Subcutaneous abdominal adipose tissue (tissue), 5 donors: ENCODE results near the gene ULK3.

ENCODE experiments used
- H3K27ac ChIP-seq: one replicate; pipeline ENCODE4 v1.7.0; 2013; ENCODE audit warnings: low read depth, mild to moderate bottlenecking, inconsistent platforms, low read length, moderate library complexity
- H3K27me3 ChIP-seq, 5 donors: one replicate each; pipeline ENCODE4 v1.7.0; 2013; ENCODE audit warnings: low read length in 5 of 5, inconsistent platforms in 1 of 5; ENCODE audit not compliant: control insufficient read depth in 5 of 5, insufficient read depth in 4 of 5
- H3K36me3 ChIP-seq, 5 donors: one replicate each; pipeline ENCODE4 v1.7.0; 2013; ENCODE audit warnings: low read length in 5 of 5; ENCODE audit not compliant: control insufficient read depth in 5 of 5, insufficient read depth in 5 of 5
- H3K4me1 ChIP-seq, 5 donors: one replicate each; pipeline ENCODE4 v1.7.0; 2013; ENCODE audit warnings: low read length in 5 of 5, mild to moderate bottlenecking in 3 of 5, moderate library complexity in 1 of 5; ENCODE audit not compliant: control insufficient read depth in 5 of 5, insufficient read depth in 5 of 5
- H3K4me3 ChIP-seq, 5 donors: one replicate each; pipeline ENCODE4 v1.7.0; 2013; ENCODE audit warnings: low read length in 5 of 5, low read depth in 1 of 5
- H3K9ac ChIP-seq, 5 donors: one replicate each; pipeline ENCODE4 v1.7.0; 2013; ENCODE audit warnings: low read length in 5 of 5, mild to moderate bottlenecking in 4 of 5, moderate library complexity in 3 of 5
- H3K9me3 ChIP-seq, 5 donors: one replicate each; pipeline ENCODE4 v1.7.0; 2013; ENCODE audit warnings: low read length in 5 of 5; ENCODE audit not compliant: control insufficient read depth in 5 of 5
- donor health status: healthy.
- donor health status: healthy.
- donor health status: healthy.
- donor health status: healthy.
- donor health status: healthy.

Gene ULK3

GRCh38 chr15:74833376-74834107 is 9.4 kb downstream of the ULK3 start:
- Histone ChIP-seq H3K9me3 (no peaks in the 10 kb centered on the region), H3K27me3 (peaks cover 0 to 11% (median 3%) of the 10 kb centered on the region in 5 donors), H3K4me3 (no peak overlapping the region), H3K9ac (no peak overlapping the region), H3K27ac (no peak overlapping the region), H3K36me3 (peaks cover 0 to 31% (median 23%) of the 10 kb centered on the region in 5 donors), H3K4me1 (peaks cover 0 to 11% (median 0%) of the 10 kb centered on the region in 5 donors)

GRCh38 chr15:74832826-74833225 is 10.1 kb downstream of the ULK3 start:
- Histone ChIP-seq H3K4me1 (peaks cover 0 to 11% (median 0%) of the 10 kb centered on the region in 5 donors), H3K9me3 (no peaks in the 10 kb centered on the region), H3K4me3 (no peak overlapping the region), H3K27me3 (peaks cover 6 to 18% (median 10%) of the 10 kb centered on the region in 5 donors), H3K36me3 (peaks cover 0 to 24% (median 17%) of the 10 kb centered on the region in 5 donors), H3K27ac (no peak overlapping the region), H3K9ac (no peak overlapping the region)

GRCh38 chr15:74831813-74832495 is 11.0 kb downstream of the ULK3 start:
- Histone ChIP-seq H3K36me3 (peaks cover 0 to 15% (median 12%) of the 10 kb centered on the region in 5 donors), H3K4me1 (peaks cover 0 to 11% (median 0%) of the 10 kb centered on the region in 5 donors), H3K27me3 (peaks cover 15 to 27% (median 19%) of the 10 kb centered on the region in 5 donors), H3K27ac (no peak overlapping the region), H3K9ac (no peak overlapping the region), H3K9me3 (no peaks in the 10 kb centered on the region), H3K4me3 (no peak overlapping the region)

- H3K9me3 ChIP-seq = no peaks in the 10 kb centered on the region
- no peak overlapping the region for H3K4me3 ChIP-seq
- no peak overlapping the region for H3K9ac ChIP-seq
- peaks cover 19 to 31% (median 22%) of the 10 kb centered on the region in 5 donors for H3K27me3 ChIP-seq
- H3K4me1 ChIP-seq = peaks cover 0 to 14% (median 0%) of the 10 kb centered on the region in 5 donors
- H3K36me3 ChIP-seq = peaks cover 0 to 5% (median 4%) of the 10 kb centered on the region in 5 donors
- no peak overlapping the region for H3K27ac ChIP-seq
These were observed 12.1 kb downstream of the ULK3 start for GRCh38 chr15:74830868-74831267.

GRCh38 chr15:74829991-74830390 is 13.0 kb downstream of the ULK3 start:
- Histone ChIP-seq H3K4me1 (peaks cover 0 to 14% (median 0%) of the 10 kb centered on the region in 5 donors), H3K27me3 (peaks cover 19 to 32% (median 26%) of the 10 kb centered on the region in 5 donors), H3K27ac (no peak overlapping the region), H3K36me3 (no peaks in the 10 kb centered on the region), H3K4me3 (no peak overlapping the region), H3K9me3 (no peaks in the 10 kb centered on the region), H3K9ac (no peak overlapping the region)

- Histone ChIP-seq H3K36me3 (no peaks in the 10 kb centered on the region), H3K27me3 (peaks cover 19 to 33% (median 26%) of the 10 kb centered on the region in 5 donors), H3K4me3 (no peak overlapping the region), H3K9ac (no peak overlapping the region), H3K4me1 (peaks cover 0 to 14% (median 0%) of the 10 kb centered on the region in 5 donors), H3K9me3 (no peaks in the 10 kb centered on the region), H3K27ac (no peak overlapping the region)
These were observed 13.5 kb downstream of the ULK3 start for GRCh38 chr15:74829486-74829885.

- Histone ChIP-seq H3K4me3 (no peak overlapping the region), H3K9me3 (no peaks in the 10 kb centered on the region), H3K27me3 (peaks cover 19 to 35% (median 26%) of the 10 kb centered on the region in 5 donors), H3K9ac (no peak overlapping the region), H3K27ac (no peak overlapping the region), H3K4me1 (peaks cover 0 to 14% (median 0%) of the 10 kb centered on the region in 5 donors), H3K36me3 (no peaks in the 10 kb centered on the region)
These were observed 14.1 kb downstream of the ULK3 start for GRCh38 chr15:74828835-74829234.

- H3K4me1 ChIP-seq = peaks cover 0 to 5% (median 0%) of the 10 kb centered on the region in 5 donors
- no peaks in the 10 kb centered on the region for H3K36me3 ChIP-seq
- H3K9ac ChIP-seq = no peak overlapping the region
- H3K4me3 ChIP-seq = no peak overlapping the region
- H3K9me3 ChIP-seq = no peaks in the 10 kb centered on the region
- H3K27ac ChIP-seq = no peak overlapping the region
- H3K27me3 ChIP-seq = peaks cover 19 to 38% (median 26%) of the 10 kb centered on the region in 5 donors
These were observed 15.3 kb downstream of the ULK3 start for GRCh38 chr15:74827614-74828013.

GRCh38 chr15:74826921-74827320 is 16.0 kb downstream of the ULK3 start:
- H3K9me3 ChIP-seq = no peaks in the 10 kb centered on the region
- no peak overlapping the region for H3K27ac ChIP-seq
- H3K9ac ChIP-seq = no peak overlapping the region
- H3K36me3 ChIP-seq = no peaks in the 10 kb centered on the region
- H3K27me3 ChIP-seq = peaks cover 19 to 38% (median 26%) of the 10 kb centered on the region in 5 donors
- H3K4me3 ChIP-seq = no peak overlapping the region
- H3K4me1 ChIP-seq = peaks cover 0 to 5% (median 0%) of the 10 kb centered on the region in 5 donors

- no peaks in the 10 kb centered on the region for H3K9me3 ChIP-seq
- no peak within 1 kb of the TSS for H3K9ac ChIP-seq
- no peak within 1 kb of the TSS for H3K4me3 ChIP-seq
- no peaks in the 10 kb centered on the region for H3K36me3 ChIP-seq
- H3K27ac ChIP-seq = no peak within 1 kb of the TSS
- peaks cover 19 to 38% (median 26%) of the 10 kb centered on the region in 5 donors for H3K27me3 ChIP-seq
- peaks cover 0 to 5% (median 0%) of the 10 kb centered on the region in 5 donors for H3K4me1 ChIP-seq
These were observed 16.6 kb downstream of the ULK3 start, which contains the start of gene CPLX3 for GRCh38 chr15:74826364-74826819. Gene CPLX3 (plus strand): TSS chr15:74826627. CDS start chr15:74826704, 77 bp downstream.
